HG03064 (cell line): Measurements from ENCODE around the gene WDR91.
"Not testable (repeated sequence)": the region's sequence is repeated elsewhere in the genome, so short reads cannot be mapped to it uniquely, and the experiment has no call there.

Experiments used
- ATAC-seq: cut with Tn5 transposase; IDR thresholded peaks from one replicate; pipeline ENCODE4 v1.9.1; 2021; ENCODE audit warnings: low read depth; ENCODE audit not compliant: unreplicated experiment

WDR91 gene

DNA sequence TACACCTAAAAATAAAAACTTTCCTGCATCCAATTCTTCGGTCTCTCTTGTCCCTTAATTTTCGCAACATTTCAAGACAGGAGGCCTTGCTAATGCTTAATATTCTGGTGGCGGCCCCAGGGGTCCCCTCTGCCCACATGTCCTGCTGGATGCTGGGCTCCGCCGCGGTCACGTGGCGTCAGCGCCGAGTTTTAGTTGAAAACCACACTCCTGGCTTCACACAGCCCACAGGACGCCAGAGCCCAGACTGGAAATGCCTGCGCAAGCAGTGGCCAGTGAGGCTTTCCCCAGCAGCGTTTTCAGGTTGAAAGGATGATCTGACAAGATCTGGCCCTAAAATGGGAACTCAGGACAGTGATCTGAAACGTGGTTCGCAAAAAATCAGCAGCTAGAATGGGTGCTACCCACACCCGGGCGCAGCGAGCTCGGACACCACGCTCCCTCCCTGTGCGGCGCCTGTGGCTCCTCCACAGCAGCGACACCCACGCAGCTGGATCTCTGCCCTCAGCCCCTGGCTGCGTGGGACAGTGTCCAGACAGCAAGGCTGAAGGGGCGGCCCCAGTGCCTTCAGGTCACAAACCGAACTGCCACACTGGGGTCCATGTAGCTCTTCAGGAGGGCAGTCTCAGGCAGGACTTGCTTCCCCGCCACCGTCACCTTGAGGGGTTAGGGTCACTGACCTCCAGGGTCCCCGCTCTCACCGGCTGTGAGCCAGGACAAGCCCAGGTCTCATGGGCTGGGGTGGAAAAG, 29.2 kb downstream of the WDR91 start:
- ATAC-seq: no peak

DNA sequence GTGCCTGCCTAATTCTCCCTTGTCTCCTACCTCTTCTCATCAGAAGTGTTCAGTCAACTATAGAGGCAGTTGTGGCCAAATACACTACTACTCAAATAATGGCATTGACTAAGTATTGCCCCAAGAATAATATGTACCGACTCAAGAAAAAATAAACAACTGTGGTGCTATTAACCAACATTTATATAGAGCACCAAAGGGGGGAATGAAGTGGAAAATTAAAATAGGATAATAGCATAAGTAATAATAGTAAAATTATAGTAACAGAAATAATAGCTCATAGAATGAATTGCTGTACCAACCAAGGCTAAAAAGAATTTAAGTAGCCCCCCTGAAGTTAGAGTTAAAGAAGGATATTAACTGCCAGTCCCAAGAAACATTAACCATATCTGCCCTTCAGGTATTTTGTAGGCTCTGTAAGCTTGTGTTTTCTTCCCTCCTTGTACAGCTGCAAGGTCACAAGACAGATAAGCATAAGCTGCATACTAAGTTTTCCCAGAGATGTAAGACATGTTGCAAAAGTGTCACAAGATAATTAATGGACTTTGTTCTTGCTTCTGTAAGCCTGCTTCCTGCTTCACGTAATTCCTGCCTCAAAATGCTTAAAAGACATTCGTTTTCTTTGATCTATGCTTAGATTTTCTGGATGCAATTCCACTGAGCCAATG, 29.9 kb downstream of the WDR91 start:
- ATAC-seq: no peak

GRCh38 chr7:135180122-135180521, 31.2 kb downstream of the WDR91 start:
- no peak for ATAC-seq

- no peak for ATAC-seq
Measured at GRCh38 chr7:135179321-135179925, 31.9 kb downstream of the WDR91 start.

GRCh38 chr7:135178364-135178763, 33.0 kb downstream of the WDR91 start:
- no peak for ATAC-seq

DNA sequence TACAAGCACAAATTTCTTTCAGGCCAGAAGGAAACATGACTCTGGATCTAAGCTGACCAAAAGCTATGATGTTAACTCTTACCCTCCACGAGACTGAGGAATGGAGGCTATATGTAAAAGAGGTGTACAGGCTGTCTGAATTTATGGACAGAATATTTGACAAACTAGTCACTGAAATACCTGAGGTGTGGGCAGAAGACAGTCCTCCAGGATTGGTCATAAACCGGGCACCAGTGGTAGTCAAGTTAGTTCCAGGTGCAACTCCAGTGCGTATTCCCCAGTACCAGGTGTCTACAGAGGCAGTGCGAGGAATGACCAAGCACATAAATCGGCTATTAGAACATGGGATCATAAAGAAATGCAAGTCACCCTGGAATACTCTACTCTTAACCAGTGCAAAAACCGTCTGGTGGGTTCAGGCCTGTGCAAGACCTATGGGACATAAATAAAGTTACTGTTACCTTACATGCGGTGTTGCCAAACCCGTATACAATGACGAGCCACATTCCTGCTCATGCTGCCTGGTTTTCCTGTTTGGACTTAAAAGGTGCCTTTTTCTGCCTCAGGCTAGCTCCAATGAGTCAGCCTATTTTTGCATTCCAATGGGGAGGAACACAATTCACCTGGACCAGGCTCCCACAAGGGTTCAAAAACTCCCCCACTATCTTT, 34.2 kb downstream of the WDR91 start:
- no peak for ATAC-seq

- ATAC-seq: no peak
Measured at GRCh38 chr7:135175931-135176330, 35.4 kb downstream of the WDR91 start.

DNA sequence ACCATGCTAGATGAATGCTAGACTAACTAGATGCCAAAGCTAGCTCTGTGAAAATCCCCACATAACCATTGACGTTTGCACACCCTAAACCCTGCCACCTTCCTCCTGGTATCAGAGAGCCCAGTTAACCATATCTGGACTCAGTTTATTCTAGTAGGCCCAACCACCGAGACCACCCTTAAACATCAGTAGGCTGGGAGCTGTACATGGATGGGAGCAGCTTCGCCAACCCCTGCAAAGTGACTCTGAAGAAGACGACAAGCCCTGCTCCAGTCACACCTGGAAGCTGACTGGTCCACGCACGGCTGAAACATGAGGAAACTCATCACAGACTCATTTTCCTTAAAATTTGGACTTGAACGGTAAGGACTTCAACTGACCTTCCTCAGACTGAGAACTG, 36.4 kb downstream of the WDR91 start:
- no peak for ATAC-seq

GRCh38 chr7:135173916-135174315, 37.4 kb downstream of the WDR91 start:
- ATAC-seq: not testable (repeated sequence)

DNA sequence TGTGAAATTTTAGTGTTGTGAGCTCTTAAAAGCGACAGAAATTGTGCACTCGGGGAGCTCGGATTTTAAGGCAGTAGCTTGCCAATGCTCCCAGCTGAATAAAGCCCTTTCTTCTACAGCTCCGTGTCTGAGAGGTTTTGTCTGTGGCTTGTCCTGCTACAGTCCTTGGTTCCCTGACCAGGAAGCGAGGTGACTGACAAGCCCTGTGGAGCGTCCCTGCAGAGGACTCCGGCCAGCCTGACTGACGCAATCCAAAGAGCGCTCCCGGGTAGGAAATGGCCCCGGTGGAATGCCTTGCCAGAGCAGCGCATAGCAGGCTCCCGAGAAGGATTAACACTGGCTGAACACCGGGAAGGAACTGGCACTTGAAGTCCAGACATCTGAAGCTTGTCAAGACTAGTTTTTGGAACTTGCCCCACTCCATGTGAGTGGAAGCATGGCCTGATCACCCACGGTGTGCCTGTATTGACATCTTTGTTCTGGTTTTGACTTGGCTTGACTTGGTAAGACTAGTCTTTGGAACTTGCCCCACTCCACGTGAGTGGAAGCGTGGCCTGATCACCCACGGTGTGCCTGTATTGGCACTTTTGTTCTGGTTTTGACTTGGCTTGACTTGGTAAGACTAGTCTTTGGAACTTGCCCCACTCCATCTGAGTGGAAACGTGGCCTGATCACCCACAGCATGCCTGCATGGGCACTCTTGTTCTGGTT, 39.6 kb downstream of the WDR91 start:
- ATAC-seq: not testable (repeated sequence)

- ATAC-seq: peak; percentile 34
Measured at GRCh38 chr7:135170998-135171481, 40.3 kb downstream of the WDR91 start.

DNA sequence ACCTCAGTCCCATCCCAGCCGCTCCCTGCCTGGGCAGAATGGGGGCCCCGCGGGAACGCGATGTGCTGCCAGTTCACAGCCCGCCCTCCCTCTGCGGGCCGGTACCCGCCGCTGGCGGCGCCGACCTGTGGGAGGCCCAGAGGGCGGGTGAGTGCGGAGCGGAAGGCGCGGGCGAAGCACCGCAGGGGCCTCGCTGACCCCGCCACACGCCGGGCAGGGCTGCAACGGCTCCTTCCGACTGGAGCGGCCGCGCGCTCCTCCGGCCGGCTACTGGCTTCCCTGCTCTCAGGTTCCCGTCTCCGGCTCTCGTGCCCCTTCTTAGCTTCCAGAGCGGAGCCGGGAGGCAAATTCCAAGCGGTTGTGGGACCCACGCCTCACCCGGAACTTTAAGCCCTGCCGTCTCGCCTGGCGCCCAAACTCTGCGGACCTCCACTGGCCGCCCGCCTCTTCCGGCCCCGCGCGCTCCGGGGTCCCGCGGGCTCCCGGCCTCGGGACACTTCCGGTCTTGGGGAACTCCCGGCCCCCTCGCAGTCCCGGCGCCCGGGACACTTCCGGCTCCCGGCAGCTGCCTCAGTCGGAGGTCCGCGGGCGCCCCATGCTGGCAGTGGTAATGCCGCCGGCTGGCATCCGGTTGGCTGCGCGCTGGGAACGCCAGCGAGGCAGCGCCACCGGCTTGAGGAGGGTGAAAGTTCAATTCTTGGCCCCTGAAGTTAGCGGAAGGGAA, 40.9 kb downstream of the WDR91 start, which contains the start of gene CYREN:
Gene CYREN (minus strand): TSS at position 434 of the 724 bp plus-strand sequence. CDS start 1,785 bp downstream, outside the sequence.
- ATAC-seq: peak; percentile 71

GRCh38 chr7:135169964-135170273, 41.4 kb downstream of the WDR91 start:
- ATAC-seq: peak; percentile 6

DNA sequence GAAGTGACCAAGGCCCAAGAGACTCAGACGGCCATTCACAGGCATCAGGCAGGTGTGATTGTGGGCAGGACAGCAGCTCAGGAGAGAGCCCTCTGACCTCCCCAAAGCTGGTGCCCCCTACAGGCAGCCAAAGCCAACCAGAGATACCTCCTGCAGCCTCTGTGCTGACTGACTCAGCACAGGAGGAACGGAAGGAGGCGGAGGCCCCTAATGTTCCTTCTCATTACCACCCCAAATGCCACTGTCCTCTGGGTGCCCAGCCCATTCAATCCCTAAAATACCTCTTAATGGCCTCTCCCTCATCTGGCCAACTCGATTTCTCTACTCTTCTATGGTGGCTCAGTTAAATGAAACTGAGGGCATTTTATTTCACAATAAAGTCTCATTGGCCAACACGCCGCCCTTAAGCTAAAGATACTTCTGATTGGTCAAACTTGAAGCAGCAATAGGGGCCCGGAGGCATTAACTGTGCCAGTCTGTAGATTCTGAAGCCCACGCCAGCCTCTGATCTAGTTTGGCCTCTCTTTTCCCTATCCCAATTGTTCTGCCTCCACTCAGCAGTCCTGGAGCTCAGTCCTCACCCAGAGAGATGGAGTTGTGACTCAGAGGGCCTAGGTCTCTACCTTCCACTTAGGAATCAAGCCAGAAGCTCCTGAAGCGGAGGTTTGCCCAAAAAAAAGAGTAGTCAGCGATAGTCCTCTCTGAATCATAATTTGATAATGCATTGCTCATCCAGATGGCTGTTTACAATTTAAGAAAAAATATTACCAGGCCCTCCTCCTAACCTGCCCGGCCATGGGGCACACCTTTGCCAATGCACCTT, 42.0 kb downstream of the WDR91 start:
- no peak for ATAC-seq

DNA sequence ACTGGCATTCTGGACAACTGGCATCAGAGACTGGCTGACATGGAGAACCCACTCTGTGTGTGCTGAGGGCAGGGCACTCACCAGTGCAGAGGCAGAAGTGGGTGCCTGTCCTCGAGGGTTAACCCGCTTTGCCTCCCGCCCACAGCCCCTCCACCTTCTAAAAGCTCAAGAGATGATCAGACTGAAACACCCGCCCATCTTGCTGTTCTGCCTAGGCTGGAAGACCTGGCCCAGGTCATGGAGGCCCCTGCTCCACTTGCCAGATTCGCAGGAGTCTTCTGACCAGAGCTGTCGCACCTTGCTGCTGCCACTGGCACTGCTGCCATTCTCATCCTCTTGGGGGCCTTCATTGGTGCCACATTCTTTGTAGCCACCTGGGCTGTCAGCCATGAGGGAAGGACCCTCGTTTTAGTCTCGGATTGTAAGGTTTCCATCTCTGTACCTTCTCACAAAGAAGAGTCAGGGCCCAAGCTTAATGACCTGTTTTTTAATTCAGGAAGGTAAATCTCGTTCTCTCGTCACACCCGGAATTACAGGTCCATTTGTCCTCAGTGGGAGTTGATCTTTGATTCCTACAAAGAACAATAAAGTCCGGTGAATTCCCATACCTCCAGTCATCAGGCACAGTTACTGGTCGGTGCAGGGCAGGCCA, 42.7 kb downstream of the WDR91 start:
- no peak for ATAC-seq

DNA sequence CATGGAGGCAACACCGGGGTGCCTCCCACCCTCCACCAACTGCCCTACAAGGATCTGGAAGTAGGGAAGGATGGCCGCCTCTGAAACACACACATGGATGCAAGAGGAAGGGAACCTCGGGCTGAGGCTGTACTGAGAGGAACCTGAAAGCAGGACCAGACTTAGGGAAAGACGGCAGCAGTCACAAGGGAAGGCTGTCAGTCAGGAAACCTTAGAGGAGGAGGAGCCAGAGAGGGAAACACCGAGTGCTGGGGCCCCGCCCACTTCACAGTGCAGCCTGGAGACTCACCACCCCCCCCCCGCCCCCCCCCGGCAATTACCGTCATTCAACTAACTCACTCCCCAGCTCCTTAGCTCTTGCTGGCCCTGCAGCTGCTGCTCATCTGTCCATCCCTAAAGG, 43.3 kb downstream of the WDR91 start:
- ATAC-seq: no peak

GRCh38 chr7:135167365-135167917, 43.9 kb downstream of the WDR91 start:
- no peak for ATAC-seq

GRCh38 chr7:135166338-135166990, 44.9 kb downstream of the WDR91 start:
- ATAC-seq: no peak
